HEK293 (cell line): ENCODE data around the gene ENC1.
A peak's percentile ranks its signal among the peaks of the same experiment; 100 is the strongest.

Source experiments
- CTCF ChIA-PET: fragments of 350-600 bp; formaldehyde crosslinking; extraction: SDS; loops from one replicate; lab custom pipeline; 2021; ENCODE audit warnings: antibody characterized with exemption; lab: Yijun Ruan, JAX
- POLR2A ChIA-PET: fragments of 300-600 bp; formaldehyde crosslinking; extraction: SDS; loops from one replicate; lab custom pipeline; 2020; ENCODE audit warnings: antibody characterized with exemption, inconsistent platforms; lab: Yijun Ruan, JAX
- H3K27ac ChIP-seq: fragments of 200-500 bp; sonication (Bioruptor generic); 2 replicates; pipeline ENCODE4 v1.5.1; 2014; ENCODE audit warnings: low read depth, low read length, control low read depth, inconsistent platforms; ENCODE audit errors: extremely low read depth
- H3K36me3 ChIP-seq, 2 experiments: fragments of 200-500 bp in 1 of 2; sonication (Bioruptor generic) in 1 of 2; 1 replicate in 1 of 2; 2 replicates in 1 of 2; pipeline ENCODE4 v1.5.1; 2014 to 2017; ENCODE audit warnings: inconsistent platforms in 2 of 2, low read length in 2 of 2; ENCODE audit not compliant: control insufficient read depth in 2 of 2, insufficient read depth in 1 of 2
- H3K4me1 ChIP-seq: fragments of 200-500 bp; sonication (Bioruptor generic); 2 replicates; pipeline ENCODE4 v1.5.1; 2014; ENCODE audit warnings: mild to moderate bottlenecking, low read length, inconsistent platforms; ENCODE audit not compliant: control insufficient read depth, insufficient read depth
- H3K4me3 ChIP-seq: 2 replicates; pipeline ENCODE4 v1.5.1; 2011; ENCODE audit warnings: low read depth, mild to moderate bottlenecking, control low read depth, low read length, moderate library complexity
- H3K9me3 ChIP-seq: fragments of 200-500 bp; sonication (Bioruptor generic); 2 replicates; pipeline ENCODE4 v1.5.1; 2014; ENCODE audit warnings: low read depth, low read length, inconsistent platforms; ENCODE audit not compliant: control insufficient read depth, insufficient read depth
- BCL6B ChIP-seq: fragments of 450-650 bp; formaldehyde crosslinking; IDR thresholded peaks from 2 replicates; pipeline ENCODE4 v1.5.1; 2017; ENCODE audit warnings: missing biosample characterization, missing genetic modification characterization
- EGR2 ChIP-seq: fragments of 450-650 bp; formaldehyde crosslinking; IDR thresholded peaks from 2 replicates; pipeline ENCODE4 v1.5.1; 2016; ENCODE audit warnings: low read depth, missing biosample characterization, missing genetic modification characterization
- FEZF1 ChIP-seq: fragments of 450-650 bp; formaldehyde crosslinking; IDR thresholded peaks from 2 replicates; pipeline ENCODE4 v1.5.1; 2016; ENCODE audit warnings: missing biosample characterization, missing genetic modification characterization
- HOXC10 ChIP-seq: sonication (generic); formaldehyde crosslinking; IDR thresholded peaks from 2 replicates; pipeline ENCODE4 v1.8.1; 2023; ENCODE audit warnings: mild to moderate bottlenecking, missing genetic modification reagents
- KLF16 ChIP-seq: fragments of 450-650 bp; formaldehyde crosslinking; IDR thresholded peaks from 2 replicates; pipeline ENCODE4 v1.5.1; 2017; ENCODE audit warnings: missing biosample characterization, missing genetic modification characterization
- SALL2 ChIP-seq: fragments of 450-650 bp; formaldehyde crosslinking; IDR thresholded peaks from 2 replicates; pipeline ENCODE4 v1.5.0; 2017; ENCODE audit warnings: missing biosample characterization, mild to moderate bottlenecking, missing genetic modification characterization, borderline replicate concordance
- SETDB1 ChIP-seq: IDR thresholded peaks from one replicate; pipeline ENCODE4 v1.6.1; 2017; ENCODE audit warnings: mild to moderate bottlenecking, low read length, moderate library complexity, mixed read lengths; ENCODE audit not compliant: insufficient read length
- TRIM28 ChIP-seq: IDR thresholded peaks from 2 replicates; pipeline ENCODE4 v1.6.1; 2011; ENCODE audit warnings: low read length, control low read depth, borderline replicate concordance
- ZBTB7A ChIP-seq: fragments of 450-650 bp; formaldehyde crosslinking; IDR thresholded peaks from 2 replicates; pipeline ENCODE4 v1.5.1; 2016; ENCODE audit warnings: low read depth, missing biosample characterization, missing genetic modification characterization
- ZBTB8A ChIP-seq: fragments of 450-650 bp; formaldehyde crosslinking; IDR thresholded peaks from 2 replicates; pipeline ENCODE4 v1.5.1; 2016; ENCODE audit warnings: missing biosample characterization, missing genetic modification characterization
- ZFHX2 ChIP-seq: fragments of 450-650 bp; formaldehyde crosslinking; conservative IDR thresholded peaks from 2 replicates; pipeline ENCODE4 v1.5.1; 2016; ENCODE audit warnings: missing biosample characterization, missing genetic modification characterization
- ZFP3 ChIP-seq: fragments of 450-650 bp; formaldehyde crosslinking; IDR thresholded peaks from 2 replicates; pipeline ENCODE4 v1.5.1; 2016; ENCODE audit warnings: low read depth, missing biosample characterization, missing genetic modification characterization
- ZNF140 ChIP-seq: fragments of 450-650 bp; formaldehyde crosslinking; IDR thresholded peaks from 2 replicates; pipeline ENCODE4 v1.5.1; 2016; ENCODE audit warnings: missing biosample characterization, missing genetic modification characterization
- ZNF148 ChIP-seq: fragments of 450-650 bp; formaldehyde crosslinking; IDR thresholded peaks from 2 replicates; pipeline ENCODE4 v1.5.0; 2017; ENCODE audit warnings: missing biosample characterization, missing genetic modification characterization, borderline replicate concordance
- ZNF335 ChIP-seq: fragments of 450-650 bp; formaldehyde crosslinking; conservative IDR thresholded peaks from 2 replicates; pipeline ENCODE4 v1.5.1; 2016; ENCODE audit warnings: missing biosample characterization, missing genetic modification characterization
- ZNF394 ChIP-seq: fragments of 450-650 bp; formaldehyde crosslinking; IDR thresholded peaks from 2 replicates; pipeline ENCODE4 v1.5.1; 2016; ENCODE audit warnings: missing biosample characterization, missing genetic modification characterization, mild to moderate bottlenecking, moderate library complexity, borderline replicate concordance
- ZNF518A ChIP-seq: fragments of 450-650 bp; formaldehyde crosslinking; conservative IDR thresholded peaks from 2 replicates; pipeline ENCODE4 v1.5.1; 2016; ENCODE audit warnings: low read depth, missing biosample characterization, missing genetic modification characterization
- ZNF521 ChIP-seq: fragments of 450-650 bp; formaldehyde crosslinking; IDR thresholded peaks from 2 replicates; pipeline ENCODE4 v1.5.1; 2017; ENCODE audit warnings: missing biosample characterization, mild to moderate bottlenecking, missing genetic modification characterization
- ZNF600 ChIP-seq: fragments of 450-650 bp; formaldehyde crosslinking; IDR thresholded peaks from 2 replicates; pipeline ENCODE4 v1.5.1; 2016; ENCODE audit warnings: missing biosample characterization, missing genetic modification characterization
- ZNF629 ChIP-seq: fragments of 450-650 bp; formaldehyde crosslinking; IDR thresholded peaks from 2 replicates; pipeline ENCODE4 v1.5.1; 2017; ENCODE audit warnings: missing biosample characterization, missing genetic modification characterization
- ZNF677 ChIP-seq: fragments of 450-650 bp; IDR thresholded peaks from 2 replicates; pipeline ENCODE4 v1.5.0; 2018; ENCODE audit warnings: missing biosample characterization, mild to moderate bottlenecking, missing genetic modification characterization, moderate library complexity
- ZNF792 ChIP-seq: fragments of 450-650 bp; formaldehyde crosslinking; IDR thresholded peaks from 2 replicates; pipeline ENCODE4 v1.5.1; 2016; ENCODE audit warnings: missing biosample characterization, missing genetic modification characterization
- ZNF843 ChIP-seq: fragments of 450-650 bp; formaldehyde crosslinking; IDR thresholded peaks from 2 replicates; pipeline ENCODE4 v1.5.1; 2016; ENCODE audit warnings: missing biosample characterization, missing genetic modification characterization
- ZSCAN4 ChIP-seq: fragments of 450-650 bp; formaldehyde crosslinking; IDR thresholded peaks from 2 replicates; pipeline ENCODE4 v1.5.1; 2017; ENCODE audit warnings: missing biosample characterization, missing genetic modification characterization

ENC1 gene

GRCh38 chr5:74665273-74665672 lies 24.7 kb upstream of the ENC1 start:
- TF ChIP-seq FEZF1 (tag by site-specific recombination) = no peak
- no peak for TF ChIP-seq ZNF600 (tag by site-specific recombination)
- TF ChIP-seq EGR2 (tag by site-specific recombination) = peak; percentile 84
- TF ChIP-seq ZFP3 (tag by site-specific recombination) = no peak
- no peak for TF ChIP-seq SETDB1
- no peak for TF ChIP-seq ZNF792 (tag by site-specific recombination)
- no peak for TF ChIP-seq TRIM28
- TF ChIP-seq ZNF521 (tag by site-specific recombination) = no peak
- TF ChIP-seq ZFHX2 = peak; percentile 91
- peak; percentile 37; the same call in 1 of the 2 replicates for TF ChIP-seq ZSCAN4 (tag by site-specific recombination)
- TF ChIP-seq ZNF843 (tag by site-specific recombination) = no peak
- TF ChIP-seq ZNF335 (tag by site-specific recombination) = no peak
- TF ChIP-seq, all 188 proteins: peak for 3
- Histone ChIP-seq H3K4me3 (no peak overlapping the region), H3K27ac (no peak overlapping the region), H3K36me3 (no peaks in the 10 kb centered on the region), H3K9me3 (no peaks in the 10 kb centered on the region), H3K4me1 (no peaks in the 10 kb centered on the region; the same call in none of the 2 replicates)
- ChIA-PET CTCF (no interaction called here), POLR2A (interaction anchor here (0.5 kb wide), 1 partner anchor 120 kb away, joined by 3 read pairs; no protein-coding TSS in a partner anchor)

GRCh38 chr5:74664551-74664950 lies 24.0 kb upstream of the ENC1 start:
- CTCF ChIA-PET = interaction anchor here (0.6 kb wide), 1 partner anchor 201 kb away, joined by 3 read pairs; no protein-coding TSS in a partner anchor
- no peak for TF ChIP-seq ZNF677 (tag by site-specific recombination)
- TF ChIP-seq ZNF140 (tag by site-specific recombination) = no peak
- no peak for TF ChIP-seq ZNF518A
- TF ChIP-seq ZNF394 (tag by site-specific recombination) = no peak
- TF ChIP-seq KLF16 = no peak
- TF ChIP-seq BCL6B (tag by site-specific recombination) = no peak
- TF ChIP-seq SALL2 (tag by site-specific recombination) = no peak
- no peak for TF ChIP-seq ZNF629 (tag by site-specific recombination)
- TF ChIP-seq ZNF148 (tag by site-specific recombination) = no peak
- no peak for TF ChIP-seq ZBTB8A (tag by site-specific recombination)
- no peak for TF ChIP-seq ZBTB7A (tag by site-specific recombination)
- no peak for TF ChIP-seq HOXC10 (CRISPR knock-in tag)
- TF ChIP-seq, all 188 proteins: peak for 0

More at GRCh38 chr5:74664551-74664950, 24.0 kb upstream of the ENC1 start:
- H3K36me3 ChIP-seq = no peaks in the 10 kb centered on the region
- no peaks in the 10 kb centered on the region for H3K9me3 ChIP-seq
- H3K4me3 ChIP-seq = no peak overlapping the region
- POLR2A ChIA-PET = no interaction called here
- no peak overlapping the region for H3K27ac ChIP-seq
- H3K4me1 ChIP-seq = no peaks in the 10 kb centered on the region; the same call in none of the 2 replicates
